Liver (tissue), 9 donors: ENCODE measurements around the gene BCAS4. TPM values are rescaled to one million over a fixed set of nuclear protein-coding genes. Genes with fewer than 3 reads are reported as not detected.

Experiments used
- DNase-seq: peaks from one replicate; pipeline ENCODE4 v3.0.0-alpha.2; 2017; ENCODE audit warnings: low spot score
- H3K27ac ChIP-seq, 2 donors: one replicate each; pipeline ENCODE4 v1.7.0; 2013; ENCODE audit warnings: inconsistent platforms in 2 of 2, low read length in 2 of 2, control low read depth in 1 of 2, low read depth in 1 of 2, mild to moderate bottlenecking in 1 of 2
- H3K27me3 ChIP-seq, 4 donors: one replicate each; pipeline versions ENCODE4 v1.6.1 to v1.7.0; 2013; ENCODE audit warnings: low read length in 3 of 4, inconsistent platforms in 1 of 4, mild to moderate bottlenecking in 1 of 4, moderate library complexity in 1 of 4; ENCODE audit not compliant: control insufficient read depth in 4 of 4, insufficient read depth in 4 of 4
- H3K36me3 ChIP-seq, 4 donors: one replicate each; pipeline versions ENCODE4 v1.6.1 to v1.7.0; 2013; ENCODE audit warnings: low read length in 3 of 4, mild to moderate bottlenecking in 3 of 4, low read depth in 1 of 4, moderate library complexity in 1 of 4; ENCODE audit not compliant: control insufficient read depth in 4 of 4, insufficient read depth in 3 of 4
- H3K4me1 ChIP-seq, 4 donors: one replicate each; pipeline versions ENCODE4 v1.6.1 to v1.7.0; 2013; ENCODE audit warnings: low read length in 3 of 4, mild to moderate bottlenecking in 3 of 4, moderate library complexity in 1 of 4; ENCODE audit not compliant: control insufficient read depth in 4 of 4, insufficient read depth in 4 of 4
- H3K4me3 ChIP-seq, 3 donors: one replicate each; pipeline versions ENCODE4 v1.6.1 to v1.7.0; 2013; ENCODE audit warnings: low read length in 3 of 3, control low read depth in 1 of 3, low read depth in 1 of 3, mild to moderate bottlenecking in 1 of 3
- H3K9ac ChIP-seq, 2 donors: one replicate each; pipeline ENCODE4 v1.7.0; 2013; ENCODE audit warnings: low read length in 2 of 2, mild to moderate bottlenecking in 2 of 2, moderate library complexity in 2 of 2, control low read depth in 1 of 2, low read depth in 1 of 2
- H3K9me3 ChIP-seq, 4 donors: one replicate each; pipeline versions ENCODE4 v1.6.1 to v1.7.0; 2013; ENCODE audit warnings: low read length in 3 of 4; ENCODE audit not compliant: control insufficient read depth in 4 of 4
- EGR1 ChIP-seq, 2 donors: IDR thresholded peaks; 2 replicates each; pipeline ENCODE4 v1.6.1; 2016 to 2018; ENCODE audit warnings: antibody characterized with exemption in 2 of 2, low read depth in 2 of 2
- FOXA1 ChIP-seq: IDR thresholded peaks from 2 replicates; pipeline ENCODE4 v1.6.1; 2016; ENCODE audit warnings: antibody characterized with exemption
- FOXA2 ChIP-seq: IDR thresholded peaks from 2 replicates; pipeline ENCODE4 v1.6.1; 2016; ENCODE audit warnings: antibody characterized with exemption
- GABPA ChIP-seq, 2 donors: IDR thresholded peaks in 1 of 2; conservative IDR thresholded peaks in 1 of 2; 2 replicates each; pipeline ENCODE4 v1.6.1; 2016; ENCODE audit warnings: antibody characterized with exemption in 2 of 2, mild to moderate bottlenecking in 1 of 2, moderate library complexity in 1 of 2
- HNF4A ChIP-seq, 2 donors: conservative IDR thresholded peaks; 2 replicates each; pipeline ENCODE4 v1.6.1; 2016; ENCODE audit warnings: antibody characterized with exemption in 2 of 2, mild to moderate bottlenecking in 2 of 2
- HNF4G ChIP-seq: IDR thresholded peaks from 2 replicates; pipeline ENCODE4 v1.6.1; 2016; ENCODE audit warnings: antibody characterized with exemption
- NR2F2 ChIP-seq: IDR thresholded peaks from 2 replicates; pipeline ENCODE4 v1.6.1; 2016; ENCODE audit warnings: antibody characterized with exemption
- RAD21 ChIP-seq, 2 donors: IDR thresholded peaks; 2 replicates each; pipeline ENCODE4 v1.6.1; 2016; ENCODE audit warnings: antibody characterized with exemption in 2 of 2, mild to moderate bottlenecking in 2 of 2
- RXRA ChIP-seq, 2 donors: IDR thresholded peaks; 2 replicates each; pipeline ENCODE4 v1.6.1; 2017 to 2018; ENCODE audit warnings: antibody characterized with exemption in 2 of 2, mild to moderate bottlenecking in 1 of 2
- SP1 ChIP-seq: IDR thresholded peaks from 2 replicates; pipeline ENCODE4 v1.6.1; 2018; ENCODE audit warnings: antibody characterized with exemption, mild to moderate bottlenecking
- TAF1 ChIP-seq: conservative IDR thresholded peaks from 2 replicates; pipeline ENCODE4 v1.6.1; 2016; ENCODE audit warnings: antibody characterized with exemption, mild to moderate bottlenecking
- YY1 ChIP-seq: IDR thresholded peaks from 2 replicates; pipeline ENCODE4 v1.6.1; 2016; ENCODE audit warnings: antibody characterized with exemption, mild to moderate bottlenecking
- WGBS: extraction: QIAGEN DNeasy Blood & Tissue Kit; methylation state at CpG from one replicate; pipeline ENCODE4 v1.1.7; 2013; 5-methylcytosine and 5-hydroxymethylcytosine counted together
- polyA plus RNA-seq, 2 donors: library from polyadenylated mRNA; stranded (reverse) in 1 of 2; unstranded in 1 of 2; fragments of 200-250 nt in 1 of 2; fragments of >200 nt in 1 of 2; fragmentation: Nextera tagmentation in 1 of 2; extraction: Ambion mirVana in 1 of 2; gene quantifications; one replicate each; pipeline versions ENCODE4 v1.2.1 to v1.2.3, GENCODE V29; 2013 to 2015
- total RNA-seq, 2 donors: library from RNA; depleted of rRNA; stranded (reverse); fragments of >200 nt; gene quantifications; one replicate each; pipeline ENCODE4 v1.2.3, GENCODE V29; 2014
- TF ChIP-seq, protein P1 (sequence below): IDR thresholded peaks from 2 replicates; pipeline ENCODE4 v1.6.1; 2016; ENCODE audit warnings: antibody characterized with exemption, mild to moderate bottlenecking
- TF ChIP-seq, protein P2 (sequence below): IDR thresholded peaks from 2 replicates; pipeline ENCODE4 v1.6.1; 2016; ENCODE audit warnings: antibody characterized with exemption
- TF ChIP-seq, protein P3 (sequence below): IDR thresholded peaks from 2 replicates; pipeline ENCODE4 v1.6.1; 2016; ENCODE audit warnings: antibody characterized with exemption
- donor health status: healthy.
- donor health status: healthy.
- donor health status: healthy.
- donor health status: healthy.
- donor health status: healthy.

The BCAS4 gene
- total and polyA plus RNA-seq, 4 donors, result 0.25 to 0.50 (median 0.47) TPM

DNA sequence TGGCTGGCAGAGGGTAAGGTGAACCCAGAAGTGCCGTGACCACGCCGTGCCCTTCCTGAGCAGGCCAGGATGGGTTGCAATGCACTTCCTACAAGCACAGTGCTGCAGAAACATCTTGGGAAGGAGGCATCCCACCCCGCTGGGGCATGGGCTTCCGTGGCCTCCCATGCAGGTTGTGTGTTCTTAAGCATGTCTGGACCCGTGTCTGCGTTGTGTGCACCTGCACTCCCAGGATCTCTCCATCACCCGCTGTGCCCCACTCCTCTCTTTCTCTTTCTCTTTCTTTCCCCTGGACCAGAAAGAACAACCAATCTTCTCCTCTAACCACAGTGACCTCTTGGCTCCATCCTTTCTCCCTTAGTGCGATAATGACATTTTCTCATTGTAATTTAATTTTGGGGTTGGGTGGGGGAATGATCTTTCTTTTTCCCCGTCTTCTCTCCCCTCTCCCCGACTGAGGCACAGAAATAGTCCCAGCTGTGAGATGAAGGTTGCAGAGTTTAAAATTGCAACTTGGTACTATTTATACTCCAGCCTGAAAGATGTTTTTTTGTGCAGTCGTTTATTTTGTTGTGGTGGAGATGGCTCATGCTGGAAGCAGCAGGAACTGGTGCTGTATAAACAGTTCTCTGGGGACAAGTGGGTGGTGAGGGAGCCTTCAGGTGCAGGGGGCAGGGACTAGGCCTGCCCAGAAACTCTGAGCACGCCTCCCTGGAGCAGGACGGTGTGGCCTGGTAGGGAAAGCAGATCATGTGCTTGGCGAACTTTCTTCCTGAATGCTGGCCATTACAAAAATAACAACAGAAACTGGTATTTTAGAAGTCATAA is 20.5 kb downstream of the BCAS4 start (continued):
- TF ChIP-seq HNF4G (no peak), RXRA (IDR thresholded peaks at IDR 0.05) (no peak), NR2F2 (no peak), FOXA1 (no peak), RAD21 (IDR thresholded peaks at IDR 0.05) (no peak)
- TF ChIP-seq, protein P1, sequence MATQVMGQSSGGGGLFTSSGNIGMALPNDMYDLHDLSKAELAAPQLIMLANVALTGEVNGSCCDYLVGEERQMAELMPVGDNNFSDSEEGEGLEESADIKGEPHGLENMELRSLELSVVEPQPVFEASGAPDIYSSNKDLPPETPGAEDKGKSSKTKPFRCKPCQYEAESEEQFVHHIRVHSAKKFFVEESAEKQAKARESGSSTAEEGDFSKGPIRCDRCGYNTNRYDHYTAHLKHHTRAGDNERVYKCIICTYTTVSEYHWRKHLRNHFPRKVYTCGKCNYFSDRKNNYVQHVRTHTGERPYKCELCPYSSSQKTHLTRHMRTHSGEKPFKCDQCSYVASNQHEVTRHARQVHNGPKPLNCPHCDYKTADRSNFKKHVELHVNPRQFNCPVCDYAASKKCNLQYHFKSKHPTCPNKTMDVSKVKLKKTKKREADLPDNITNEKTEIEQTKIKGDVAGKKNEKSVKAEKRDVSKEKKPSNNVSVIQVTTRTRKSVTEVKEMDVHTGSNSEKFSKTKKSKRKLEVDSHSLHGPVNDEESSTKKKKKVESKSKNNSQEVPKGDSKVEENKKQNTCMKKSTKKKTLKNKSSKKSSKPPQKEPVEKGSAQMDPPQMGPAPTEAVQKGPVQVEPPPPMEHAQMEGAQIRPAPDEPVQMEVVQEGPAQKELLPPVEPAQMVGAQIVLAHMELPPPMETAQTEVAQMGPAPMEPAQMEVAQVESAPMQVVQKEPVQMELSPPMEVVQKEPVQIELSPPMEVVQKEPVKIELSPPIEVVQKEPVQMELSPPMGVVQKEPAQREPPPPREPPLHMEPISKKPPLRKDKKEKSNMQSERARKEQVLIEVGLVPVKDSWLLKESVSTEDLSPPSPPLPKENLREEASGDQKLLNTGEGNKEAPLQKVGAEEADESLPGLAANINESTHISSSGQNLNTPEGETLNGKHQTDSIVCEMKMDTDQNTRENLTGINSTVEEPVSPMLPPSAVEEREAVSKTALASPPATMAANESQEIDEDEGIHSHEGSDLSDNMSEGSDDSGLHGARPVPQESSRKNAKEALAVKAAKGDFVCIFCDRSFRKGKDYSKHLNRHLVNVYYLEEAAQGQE, result no peak
- TF ChIP-seq, protein P2, sequence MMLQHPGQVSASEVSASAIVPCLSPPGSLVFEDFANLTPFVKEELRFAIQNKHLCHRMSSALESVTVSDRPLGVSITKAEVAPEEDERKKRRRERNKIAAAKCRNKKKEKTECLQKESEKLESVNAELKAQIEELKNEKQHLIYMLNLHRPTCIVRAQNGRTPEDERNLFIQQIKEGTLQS, result no peak

DNA sequence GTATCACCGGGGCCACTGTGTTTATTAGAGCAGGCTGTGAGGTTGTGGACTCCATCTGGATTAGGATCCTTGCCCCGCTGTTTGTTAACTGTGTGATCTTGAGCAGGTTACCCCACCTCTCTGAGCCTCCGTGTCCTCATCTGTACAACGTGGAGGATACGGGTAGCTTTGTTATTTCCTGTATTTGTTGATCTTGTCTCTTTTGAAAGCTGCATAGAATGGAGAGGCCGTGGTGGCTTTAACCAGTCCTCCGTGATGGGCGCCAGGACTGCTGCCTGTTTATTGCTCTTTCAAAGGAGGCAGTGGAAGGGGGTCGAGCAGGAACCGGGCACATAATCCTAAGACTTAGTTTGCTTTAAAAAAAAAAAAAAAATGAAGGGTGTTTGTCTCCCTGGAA is 22.9 kb downstream of the BCAS4 start:
- 86% methylated on average over 10 of the region's 10 CpGs for WGBS

DNA sequence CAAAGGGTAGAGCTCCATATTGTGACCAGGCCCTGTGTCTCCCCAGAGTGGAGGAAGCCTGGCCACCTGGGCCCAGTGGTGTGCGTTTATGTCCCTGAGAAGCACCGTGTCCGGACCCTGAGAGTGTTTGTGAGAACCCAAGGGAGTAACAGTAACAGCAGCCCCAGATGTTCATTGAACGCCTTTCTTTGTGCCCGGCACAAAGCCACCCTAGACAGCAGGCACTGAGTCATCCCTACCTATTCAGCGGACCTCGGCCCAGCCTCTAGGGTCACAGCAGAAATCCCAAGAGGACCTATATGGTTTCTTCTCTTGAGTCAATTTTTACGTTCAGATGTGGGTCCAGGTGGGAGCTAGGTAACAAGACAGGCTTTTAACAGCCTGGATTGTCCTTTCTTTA is 24.5 kb downstream of the BCAS4 start:
- Histone ChIP-seq H3K27ac (no peak overlapping the region), H3K9ac (no peak overlapping the region), H3K4me1 (peaks cover 0 to 10% (median 2%) of the 10 kb centered on the region in 4 donors), H3K4me3 (no peak overlapping the region), H3K27me3 (no peaks in the 10 kb centered on the region), H3K36me3 (no peaks in the 10 kb centered on the region), H3K9me3 (no peaks in the 10 kb centered on the region)
- no peak for DNase-seq
- WGBS, result 96% methylated on average over 8 of the region's 8 CpGs
- TF ChIP-seq, protein P2, result no peak
- TF ChIP-seq SP1 (no peak), TAF1 (no peak), YY1 (no peak), FOXA2 (no peak)
- TF ChIP-seq, protein P3, sequence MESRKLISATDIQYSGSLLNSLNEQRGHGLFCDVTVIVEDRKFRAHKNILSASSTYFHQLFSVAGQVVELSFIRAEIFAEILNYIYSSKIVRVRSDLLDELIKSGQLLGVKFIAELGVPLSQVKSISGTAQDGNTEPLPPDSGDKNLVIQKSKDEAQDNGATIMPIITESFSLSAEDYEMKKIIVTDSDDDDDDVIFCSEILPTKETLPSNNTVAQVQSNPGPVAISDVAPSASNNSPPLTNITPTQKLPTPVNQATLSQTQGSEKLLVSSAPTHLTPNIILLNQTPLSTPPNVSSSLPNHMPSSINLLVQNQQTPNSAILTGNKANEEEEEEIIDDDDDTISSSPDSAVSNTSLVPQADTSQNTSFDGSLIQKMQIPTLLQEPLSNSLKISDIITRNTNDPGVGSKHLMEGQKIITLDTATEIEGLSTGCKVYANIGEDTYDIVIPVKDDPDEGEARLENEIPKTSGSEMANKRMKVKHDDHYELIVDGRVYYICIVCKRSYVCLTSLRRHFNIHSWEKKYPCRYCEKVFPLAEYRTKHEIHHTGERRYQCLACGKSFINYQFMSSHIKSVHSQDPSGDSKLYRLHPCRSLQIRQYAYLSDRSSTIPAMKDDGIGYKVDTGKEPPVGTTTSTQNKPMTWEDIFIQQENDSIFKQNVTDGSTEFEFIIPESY, result no peak

More for the DNA sequence above, 22.9 kb downstream of the BCAS4 start:
- DNase-seq, result no peak
- peaks cover 0 to 10% (median 2%) of the 10 kb centered on the region in 4 donors for H3K4me1 ChIP-seq
- no peak overlapping the region for H3K9ac ChIP-seq
- no peaks in the 10 kb centered on the region for H3K9me3 ChIP-seq
- no peak for TF ChIP-seq HNF4A (conservative IDR thresholded peaks at IDR 0.05)
- TF ChIP-seq EGR1 (IDR thresholded peaks at IDR 0.05; ENCODE audit: low read depth in 2 of 2), result no peak
- no peak for TF ChIP-seq HNF4G
- TF ChIP-seq GABPA (IDR thresholded peaks at IDR 0.05 in 1 of 2, conservative IDR thresholded peaks at IDR 0.05 in 1 of 2), result no peak
- no peak for TF ChIP-seq SP1
- H3K4me3 ChIP-seq, result no peak overlapping the region
- H3K36me3 ChIP-seq, result no peaks in the 10 kb centered on the region
- no peaks in the 10 kb centered on the region for H3K27me3 ChIP-seq
- H3K27ac ChIP-seq, result no peak overlapping the region
